Femur (tissue), 1 donor: ENCODE data around the gene SEC16A.

ENCODE experiments used
- DNase-seq: peaks from one replicate; pipeline ENCODE4 v3.0.0-alpha.2; 2017

SEC16A gene

GRCh38 chr9:136399176-136400037 lies 83.4 kb downstream of the SEC16A start:
- no peak for DNase-seq

DNA sequence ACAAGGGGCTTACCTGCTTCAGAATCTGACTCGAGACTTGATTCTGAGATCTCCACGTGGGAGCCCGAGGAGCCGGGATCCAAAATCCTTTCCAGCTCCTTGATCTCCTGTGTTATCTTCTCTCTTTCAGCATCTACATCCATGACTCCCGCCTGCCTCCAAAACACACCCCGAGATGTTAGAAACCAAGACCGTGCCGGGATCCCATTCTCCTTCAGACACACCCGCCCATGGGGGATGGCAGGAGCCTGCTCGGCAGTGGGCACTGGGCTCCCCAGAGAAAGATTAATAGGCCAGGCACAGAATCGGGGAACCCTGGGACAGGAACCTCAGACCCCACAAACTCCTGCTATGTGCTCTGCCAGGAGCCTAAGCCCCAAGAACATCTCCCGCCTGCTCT lies 84.6 kb downstream of the SEC16A start:
- no peak for DNase-seq

GRCh38 chr9:136397643-136398042 lies 85.2 kb downstream of the SEC16A start:
- DNase-seq: no peak

DNA sequence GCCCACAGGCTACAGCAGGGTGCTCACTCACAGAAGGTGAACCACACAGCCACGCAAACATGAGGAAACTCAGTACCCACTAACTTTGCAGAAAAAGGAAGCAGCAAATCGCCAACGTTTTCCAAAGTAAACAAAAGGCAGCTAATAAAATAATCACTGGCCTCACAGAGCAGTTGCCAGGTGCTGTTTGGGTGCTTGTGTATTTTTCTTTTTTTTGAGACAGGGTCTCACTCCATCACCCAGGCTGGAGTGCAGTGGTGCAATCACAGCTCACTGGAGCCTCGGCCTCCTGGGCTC lies 86.7 kb downstream of the SEC16A start:
- DNase-seq: no peak

DNA sequence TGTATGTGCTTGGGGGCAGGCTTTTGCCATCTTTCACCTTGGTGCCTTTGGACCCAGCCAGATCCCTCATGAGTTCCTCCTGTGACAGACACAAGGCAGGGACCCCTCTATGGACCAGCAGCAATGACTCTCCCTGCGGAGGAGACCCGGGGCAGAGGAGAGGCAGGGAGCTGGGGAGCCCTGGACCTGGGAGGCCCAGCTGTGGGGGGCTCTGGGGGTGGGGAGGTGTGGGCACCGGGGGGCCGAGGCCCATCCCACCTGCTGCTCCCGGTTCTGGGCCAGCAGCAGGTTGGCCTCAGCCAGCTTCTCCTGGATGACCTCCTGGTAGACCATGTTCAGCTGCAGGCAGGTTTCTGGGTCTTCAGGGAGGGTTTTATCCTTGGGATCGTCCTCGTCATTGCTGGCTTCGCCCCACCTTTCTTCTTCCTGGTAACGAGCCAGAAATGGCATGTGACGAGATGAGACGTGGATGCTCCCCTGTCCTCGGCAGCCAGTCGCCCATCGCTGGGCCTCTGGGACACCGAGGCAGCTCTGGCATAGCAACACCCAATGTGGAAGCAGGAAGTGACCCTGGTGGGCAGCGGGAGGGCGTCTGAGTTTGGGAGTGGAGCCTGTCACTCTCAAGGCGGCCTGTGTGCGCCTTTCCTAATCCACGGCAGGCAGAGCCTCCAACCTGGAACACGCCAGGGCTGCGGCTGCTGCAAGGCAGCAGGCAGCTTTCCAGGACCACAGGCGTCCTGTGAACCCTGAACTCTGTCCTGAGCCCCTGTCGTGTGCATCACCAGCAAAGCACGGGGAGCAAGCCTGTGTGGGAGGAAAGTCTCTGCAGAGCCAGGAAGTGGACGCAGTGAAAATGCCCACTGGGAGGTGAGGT lies 87.3 kb downstream of the SEC16A start:
- DNase-seq: no peak

- DNase-seq: no peak
Observed at GRCh38 chr9:136395020-136395340, 87.9 kb downstream of the SEC16A start.

GRCh38 chr9:136394312-136395019 lies 88.4 kb downstream of the SEC16A start:
- no peak for DNase-seq

- no peak for DNase-seq
Observed at GRCh38 chr9:136393531-136393930, 89.3 kb downstream of the SEC16A start.

GRCh38 chr9:136392538-136393449 lies 90.0 kb downstream of the SEC16A start:
- DNase-seq: peak; percentile 47

DNA sequence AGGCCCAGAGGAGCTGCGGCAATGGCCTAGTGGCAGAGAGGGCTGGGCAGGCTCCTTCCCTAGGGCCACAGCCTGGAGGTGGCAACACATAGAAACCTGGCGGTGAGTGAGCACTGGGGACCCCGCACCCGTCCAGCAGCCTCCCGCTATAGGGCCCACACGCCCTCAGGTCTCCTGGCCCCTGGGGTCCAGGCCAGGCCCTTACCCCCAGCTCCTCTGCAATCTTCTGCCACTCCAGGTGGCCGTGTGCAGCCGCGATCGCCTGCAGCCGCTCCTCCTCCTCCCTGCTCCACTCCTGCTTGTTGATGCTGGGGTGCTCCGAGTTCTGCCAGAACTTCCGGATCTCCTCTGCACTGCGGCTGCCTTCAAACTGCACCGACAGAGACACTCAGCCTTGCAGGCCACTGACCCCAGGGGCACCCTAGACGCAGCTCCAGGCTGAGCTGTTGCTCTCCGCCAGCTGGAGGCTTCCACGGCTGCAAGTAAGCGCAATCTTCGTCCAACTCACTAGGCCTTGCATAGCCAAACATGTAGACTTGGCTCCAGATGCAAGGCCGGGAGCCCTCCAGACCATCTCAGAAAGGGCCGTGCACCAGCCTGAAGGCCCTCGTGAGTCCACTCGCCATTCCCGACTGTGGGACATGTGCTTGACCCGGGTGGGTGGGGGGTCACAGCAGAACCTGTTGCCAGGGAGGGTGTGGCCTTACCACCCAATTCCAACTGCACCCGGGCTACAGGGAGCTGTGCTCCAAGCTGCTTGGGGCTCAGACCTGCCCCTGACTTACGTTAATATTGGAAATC lies 90.9 kb downstream of the SEC16A start:
- DNase-seq: no peak
